Endometrial microvascular endothelial cells (primary cell): Measurements from ENCODE around the gene BBLN. TPM values are rescaled to one million over a fixed set of nuclear protein-coding genes. Genes with fewer than 3 reads are reported as not detected.
"Not testable (repeated sequence)": the region's sequence is repeated elsewhere in the genome, so short reads cannot be mapped to it uniquely, and the experiment has no call there.

ENCODE experiments used
- in situ Hi-C: cut with HindIII; loops from 2 replicates; pipeline ENCODE4 v1.10.0; 2017; ENCODE audit warnings: low sequenced_read_pairs, low pct_unique_long_range_greater_than_20kb; ENCODE audit errors: inconsistent ontology term
- total RNA-seq: library from RNA; depleted of rRNA; stranded (reverse); fragments of >200 nt; gene quantifications from one replicate; pipeline ENCODE4 v1.2.3, GENCODE V29; 2015; ENCODE audit errors: inconsistent ontology term

Gene BBLN
- total RNA-seq, 1 donor from 2014 or later: 151 TPM

DNA sequence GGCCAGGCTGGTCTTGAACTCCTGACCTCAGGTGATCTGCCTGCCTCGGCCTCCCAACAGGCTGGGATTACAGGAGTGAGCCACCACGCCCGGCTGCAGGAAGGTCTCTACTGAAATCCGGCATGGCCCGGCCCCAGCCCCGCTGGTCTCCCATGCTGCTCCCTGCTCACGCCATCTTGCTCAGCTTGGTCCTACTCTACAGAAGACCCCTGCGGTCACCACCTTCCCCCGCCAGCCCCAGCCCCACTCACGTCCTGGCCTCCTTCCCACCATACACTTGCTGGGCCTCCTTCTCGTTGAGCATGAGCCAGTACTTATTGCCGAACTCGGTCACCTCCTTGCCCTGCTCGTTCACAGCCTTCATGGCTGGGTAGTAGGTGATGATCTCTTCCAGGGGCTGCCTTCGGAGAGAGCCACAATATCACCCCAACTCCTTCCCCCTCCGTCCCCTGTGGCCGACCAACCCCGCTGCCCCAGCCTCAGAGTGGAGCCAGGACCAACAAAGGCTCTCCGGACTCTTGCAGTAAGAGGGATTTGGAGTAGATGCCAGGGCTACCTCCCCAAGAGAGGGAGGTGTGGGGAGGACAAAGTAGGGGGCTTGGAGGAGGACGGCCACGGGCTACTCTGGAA lies 36.5 kb upstream of the BBLN start:
- in situ Hi-C loops: no loop called here

DNA sequence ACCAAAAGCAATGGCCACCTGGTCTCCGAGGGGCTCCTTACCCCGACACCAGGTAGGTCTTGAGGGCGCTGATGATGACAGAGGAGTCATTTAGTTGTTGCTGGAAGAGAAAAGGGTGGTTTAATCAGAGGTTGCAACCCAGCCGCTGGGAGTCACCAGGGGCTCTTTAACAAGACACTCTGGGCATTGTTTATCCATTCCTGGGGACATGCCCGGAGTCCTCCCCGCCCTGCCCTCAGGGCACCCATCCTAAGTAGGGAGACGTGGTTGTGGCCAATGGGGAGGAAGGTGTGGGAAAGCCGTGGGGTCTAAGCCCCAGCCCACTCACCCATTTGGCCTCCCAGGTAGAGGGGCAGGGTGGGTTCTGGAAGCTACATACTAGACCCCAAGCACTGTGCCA lies 35.6 kb upstream of the BBLN start:
- in situ Hi-C loops: no loop called here

DNA sequence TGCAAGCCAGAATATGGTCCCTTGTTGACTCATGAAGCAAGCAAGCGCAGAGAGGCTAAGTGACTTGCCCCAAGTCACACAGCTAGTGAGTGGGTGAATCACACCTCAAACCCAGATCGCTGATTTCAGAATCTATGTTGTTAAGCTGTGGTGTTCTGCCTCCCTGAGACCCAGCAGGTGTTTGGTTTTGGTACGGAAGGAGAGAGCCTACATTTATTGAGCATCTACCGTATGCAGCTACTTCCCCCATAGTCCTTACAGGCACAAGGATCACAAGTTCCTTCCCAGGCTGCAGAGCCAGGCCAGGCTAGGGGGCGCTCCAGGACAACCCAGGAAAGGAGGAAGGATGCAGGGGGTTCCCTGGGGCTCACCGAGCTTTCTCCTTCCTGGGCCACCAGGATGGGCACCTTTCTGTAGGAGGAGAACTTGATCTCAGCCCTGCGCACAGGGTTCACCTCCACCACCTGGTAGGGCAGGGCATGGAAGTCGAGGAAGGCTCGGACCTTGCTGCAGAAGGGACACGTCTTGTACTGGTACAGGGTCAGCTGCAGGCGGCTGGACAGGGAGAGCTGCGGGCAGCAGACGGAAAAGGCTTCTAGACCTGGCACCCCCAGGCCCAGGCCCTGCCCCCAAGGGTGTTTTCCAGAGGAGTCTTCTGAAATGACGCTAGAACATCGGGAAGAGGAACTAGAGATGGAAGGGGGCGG lies 35.0 kb upstream of the BBLN start:
- in situ Hi-C loops: no loop called here

DNA sequence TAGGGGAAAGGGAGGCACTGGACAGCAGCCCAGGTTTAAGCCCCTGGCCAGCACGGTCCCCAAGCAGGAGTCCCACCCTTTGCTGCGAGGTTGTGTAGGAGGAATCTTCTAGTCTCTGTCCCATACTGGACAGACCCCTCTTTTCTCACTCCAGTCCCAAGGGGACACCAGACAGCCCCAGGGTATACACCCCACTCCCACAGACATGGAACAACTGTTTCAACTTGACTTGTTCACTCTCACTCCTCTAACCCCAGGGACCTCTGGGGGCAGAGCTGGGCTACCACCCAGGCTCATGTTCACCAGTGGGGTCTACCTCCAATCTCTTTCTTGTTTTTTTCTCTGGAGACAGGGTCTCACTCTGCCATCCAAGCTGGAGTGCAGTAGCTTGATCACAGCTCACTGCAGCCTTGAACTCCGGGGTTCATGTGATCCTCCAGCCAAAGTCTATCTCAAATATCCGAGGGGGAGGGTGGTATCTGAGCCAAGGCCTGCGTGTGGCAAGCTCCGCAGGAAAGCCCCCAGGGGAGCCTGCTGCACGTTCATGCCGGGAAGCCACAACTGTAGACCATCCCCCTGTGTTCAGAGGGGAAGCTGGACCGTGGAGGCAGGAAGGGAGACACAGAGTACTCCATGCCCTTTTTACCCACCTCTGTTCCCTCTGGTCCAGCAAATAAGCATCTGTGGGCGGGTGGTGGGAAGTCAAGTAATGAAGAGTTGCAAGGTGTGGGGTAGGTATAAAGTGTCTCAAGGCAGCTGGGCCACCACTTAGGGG lies 34.3 kb upstream of the BBLN start:
- in situ Hi-C loops: no loop called here

DNA sequence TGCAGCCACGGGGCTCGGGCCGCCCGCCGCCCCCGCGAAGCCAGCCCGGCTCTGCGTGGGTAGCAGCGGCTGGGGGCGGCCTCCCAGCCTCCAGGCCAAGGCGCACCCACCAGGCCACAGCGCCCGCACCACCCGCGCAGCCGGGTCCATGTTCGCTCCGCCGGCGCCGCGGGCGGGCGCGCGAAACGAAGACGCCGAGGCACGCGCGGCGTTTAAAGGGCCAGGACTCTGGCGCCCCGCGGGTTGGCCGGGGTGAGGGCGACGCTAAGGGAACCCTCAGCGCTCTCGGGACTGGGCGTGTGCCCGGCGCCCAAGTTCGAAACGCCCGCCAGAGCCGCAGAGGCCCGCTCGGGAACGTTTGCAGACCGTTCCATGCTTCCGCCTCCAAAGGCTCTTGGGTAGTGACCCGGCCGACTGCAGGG lies 32.5 kb upstream of the BBLN start, which contains the start of gene PTGES2:
PTGES2 (minus strand) TSS at position 162 of the 422 bp plus-strand sequence; CDS start at position 150, 12 bp downstream.
- in situ Hi-C loops: no loop called here

DNA sequence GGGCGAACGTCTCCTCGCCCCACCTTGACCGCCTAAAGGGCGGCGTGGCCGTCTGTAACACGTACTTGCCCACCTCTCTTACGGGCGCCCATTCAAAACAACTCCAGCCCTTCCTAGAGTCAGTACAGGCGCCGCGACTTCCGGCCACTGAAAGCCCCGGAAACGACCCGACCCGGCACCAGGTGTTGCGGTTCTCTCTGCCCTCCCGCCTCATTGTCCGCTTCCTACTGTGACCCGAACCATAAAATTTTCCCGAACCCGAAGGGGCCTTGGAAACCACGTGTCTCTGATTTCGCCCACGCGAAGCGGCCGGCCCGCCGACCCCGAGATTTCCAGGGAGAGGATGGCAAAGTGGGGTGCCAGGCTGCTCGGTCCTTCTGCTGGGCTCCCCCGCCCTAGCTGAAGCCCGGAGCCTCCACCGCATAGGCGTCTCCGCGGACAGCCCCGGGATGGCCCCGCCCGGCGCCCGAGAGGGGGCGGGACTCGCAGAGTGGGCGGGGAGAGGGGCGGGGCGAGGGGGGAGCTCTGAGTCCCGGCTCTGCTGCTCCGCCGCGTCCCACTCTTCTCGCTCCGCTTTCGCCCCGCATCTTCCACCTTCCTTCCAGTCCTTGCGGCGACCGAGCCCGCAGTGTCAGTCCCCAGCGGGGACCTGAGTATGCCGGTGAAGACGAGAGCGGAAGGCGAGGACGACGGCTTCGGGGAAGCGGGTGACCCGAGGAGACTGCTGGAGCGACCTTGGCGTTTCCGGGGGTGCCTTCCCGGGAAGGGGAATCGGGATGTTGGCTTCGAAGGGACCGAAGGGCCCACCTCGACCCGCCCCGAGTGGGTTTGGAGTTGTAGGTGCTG lies 31.9 kb upstream of the BBLN start:
- in situ Hi-C loops: no loop called here

DNA sequence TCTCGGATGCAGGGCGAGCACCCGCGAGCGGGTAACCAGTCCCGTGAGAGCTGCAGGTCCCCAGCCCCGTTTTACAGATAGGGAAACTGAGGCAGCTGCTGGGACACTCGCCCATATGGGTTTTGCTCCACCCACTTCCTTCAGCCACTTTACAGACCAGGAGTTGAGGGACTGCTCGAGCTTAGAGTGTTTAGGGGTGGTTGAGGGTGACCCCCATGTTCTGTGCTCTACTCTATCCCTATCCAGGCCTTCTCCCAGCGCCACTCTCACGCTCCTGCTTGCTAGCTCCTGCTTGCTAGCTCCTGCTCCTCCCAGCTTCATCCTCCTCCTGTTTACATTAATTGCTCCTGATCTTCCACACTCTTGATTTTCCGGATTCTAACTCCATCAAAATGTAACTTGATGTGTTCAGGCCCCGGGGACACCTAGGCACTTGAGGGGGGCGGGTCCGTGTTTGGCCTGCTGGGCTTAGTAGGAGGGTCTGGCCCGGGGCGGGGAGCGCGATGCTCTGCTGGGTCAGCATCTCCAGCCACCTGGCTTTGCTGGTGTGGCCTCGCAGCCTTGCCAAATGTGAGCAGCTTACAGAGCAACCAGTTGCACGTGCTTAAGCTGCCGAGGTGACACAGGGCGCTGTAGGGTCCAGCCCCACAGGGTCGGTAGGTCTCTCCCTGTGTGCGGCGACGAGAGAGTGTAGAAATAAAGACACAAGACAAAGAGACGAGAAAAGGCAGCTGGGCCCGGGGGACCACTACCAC lies 31.1 kb upstream of the BBLN start:
- in situ Hi-C loops: no loop called here

DNA sequence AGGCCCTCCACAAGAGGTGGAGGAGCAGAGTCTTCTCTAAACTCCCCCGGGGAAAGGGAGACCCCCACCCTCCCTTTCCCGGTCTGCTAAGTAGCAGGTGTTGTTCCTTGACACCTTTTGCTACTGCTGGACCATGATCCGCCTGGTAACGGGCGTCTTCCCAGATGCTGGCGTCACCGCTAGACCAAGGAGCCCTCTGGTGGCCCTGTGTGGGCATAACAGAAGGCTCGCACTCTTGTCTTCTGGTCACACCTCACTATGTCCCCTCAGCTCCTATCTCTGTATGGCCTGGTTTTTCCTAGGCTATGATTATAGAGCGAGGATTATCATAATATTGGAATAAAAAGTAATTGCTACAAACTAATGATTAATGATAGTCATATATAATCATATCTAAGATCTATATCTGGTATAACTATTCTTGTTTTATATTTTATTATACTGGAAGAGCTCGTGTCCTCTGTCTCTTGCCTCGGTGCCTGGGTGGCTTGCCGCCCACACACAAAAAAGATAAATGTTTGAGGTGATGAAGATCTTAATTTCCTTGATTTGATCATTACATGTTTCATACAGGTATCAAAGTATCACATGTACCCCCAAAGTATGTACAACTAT lies 30.0 kb upstream of the BBLN start:
- in situ Hi-C loops: not testable (repeated sequence)

DNA sequence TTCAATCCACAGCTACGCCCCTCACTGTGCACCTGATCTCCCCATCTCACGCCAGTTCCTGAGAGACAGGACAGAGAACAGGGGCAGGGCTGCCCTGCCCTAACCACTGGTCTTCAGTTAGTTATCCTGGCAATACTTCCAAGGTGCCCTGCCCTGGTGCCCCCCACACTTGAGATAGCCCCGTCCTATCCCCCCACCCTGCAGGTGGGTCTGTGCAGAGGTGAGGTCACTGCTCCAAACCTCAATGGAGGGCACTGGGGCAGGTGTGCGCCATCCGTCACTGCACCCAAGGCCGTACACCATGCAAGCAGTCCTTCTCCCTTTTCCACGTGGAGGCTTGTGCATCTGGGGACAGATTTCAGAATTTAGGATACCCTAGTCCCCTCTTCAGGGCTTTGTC lies 29.4 kb upstream of the BBLN start:
- in situ Hi-C loops: not testable (repeated sequence)

DNA sequence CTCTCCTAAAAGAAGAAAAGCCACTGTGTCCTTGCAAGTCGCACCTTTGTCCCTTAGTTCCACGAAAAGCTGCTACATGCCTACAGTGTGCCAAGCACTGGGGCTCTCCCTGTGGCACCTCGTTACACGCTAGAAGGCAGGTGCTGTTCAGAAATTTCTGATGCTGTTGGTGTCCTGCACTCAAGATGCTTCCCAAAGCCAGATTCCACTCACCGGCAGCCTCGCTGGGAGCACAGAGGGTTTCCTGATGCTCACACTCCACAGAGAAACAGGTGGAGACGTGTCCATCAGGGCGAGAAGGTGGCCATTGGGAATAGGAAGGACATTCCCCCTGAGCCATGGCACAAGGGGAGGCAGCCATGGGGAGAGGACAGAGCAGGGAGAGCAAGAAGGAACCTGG lies 28.7 kb upstream of the BBLN start:
- in situ Hi-C loops: not testable (repeated sequence)

DNA sequence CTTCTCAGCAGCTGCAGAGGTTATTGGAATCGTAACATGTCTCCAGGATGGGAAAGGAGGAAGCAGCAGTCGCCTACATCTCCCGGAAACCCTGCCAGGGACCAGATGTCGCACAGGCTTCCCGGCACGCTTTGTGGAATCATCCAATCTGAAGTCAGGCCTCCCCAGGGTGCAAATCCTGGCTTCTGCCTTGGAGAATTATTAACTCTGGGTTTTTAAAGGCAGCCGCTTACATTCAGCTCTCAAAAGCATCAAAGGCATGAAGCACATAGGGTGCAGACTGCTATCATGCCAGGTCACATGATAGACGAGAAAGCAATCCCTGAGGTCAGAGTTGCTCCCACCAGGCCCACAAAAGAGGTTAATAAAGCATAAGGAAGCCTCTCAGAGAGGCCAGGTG lies 27.9 kb upstream of the BBLN start:
- in situ Hi-C loops: not testable (repeated sequence)

DNA sequence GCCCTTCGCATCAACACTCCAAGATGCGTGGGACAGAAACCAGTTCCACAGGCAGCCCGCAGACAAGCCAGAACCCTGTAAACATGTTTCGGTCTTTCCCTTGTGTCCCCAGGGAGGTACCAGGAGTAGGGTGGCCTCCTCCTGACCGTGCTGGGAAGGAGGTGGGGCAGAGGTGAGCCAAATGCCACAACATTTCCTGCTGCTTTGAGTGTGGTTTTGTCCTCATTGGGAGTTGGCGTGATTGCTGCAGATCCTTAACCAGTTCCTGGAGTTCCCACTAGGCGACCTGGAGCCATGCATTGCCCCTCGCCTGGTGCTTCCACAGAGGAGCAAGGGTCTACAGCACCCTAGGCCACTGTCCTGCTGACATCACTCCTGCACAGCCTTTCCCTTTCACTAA lies 24.5 kb upstream of the BBLN start:
- in situ Hi-C loops: not testable (repeated sequence)

DNA sequence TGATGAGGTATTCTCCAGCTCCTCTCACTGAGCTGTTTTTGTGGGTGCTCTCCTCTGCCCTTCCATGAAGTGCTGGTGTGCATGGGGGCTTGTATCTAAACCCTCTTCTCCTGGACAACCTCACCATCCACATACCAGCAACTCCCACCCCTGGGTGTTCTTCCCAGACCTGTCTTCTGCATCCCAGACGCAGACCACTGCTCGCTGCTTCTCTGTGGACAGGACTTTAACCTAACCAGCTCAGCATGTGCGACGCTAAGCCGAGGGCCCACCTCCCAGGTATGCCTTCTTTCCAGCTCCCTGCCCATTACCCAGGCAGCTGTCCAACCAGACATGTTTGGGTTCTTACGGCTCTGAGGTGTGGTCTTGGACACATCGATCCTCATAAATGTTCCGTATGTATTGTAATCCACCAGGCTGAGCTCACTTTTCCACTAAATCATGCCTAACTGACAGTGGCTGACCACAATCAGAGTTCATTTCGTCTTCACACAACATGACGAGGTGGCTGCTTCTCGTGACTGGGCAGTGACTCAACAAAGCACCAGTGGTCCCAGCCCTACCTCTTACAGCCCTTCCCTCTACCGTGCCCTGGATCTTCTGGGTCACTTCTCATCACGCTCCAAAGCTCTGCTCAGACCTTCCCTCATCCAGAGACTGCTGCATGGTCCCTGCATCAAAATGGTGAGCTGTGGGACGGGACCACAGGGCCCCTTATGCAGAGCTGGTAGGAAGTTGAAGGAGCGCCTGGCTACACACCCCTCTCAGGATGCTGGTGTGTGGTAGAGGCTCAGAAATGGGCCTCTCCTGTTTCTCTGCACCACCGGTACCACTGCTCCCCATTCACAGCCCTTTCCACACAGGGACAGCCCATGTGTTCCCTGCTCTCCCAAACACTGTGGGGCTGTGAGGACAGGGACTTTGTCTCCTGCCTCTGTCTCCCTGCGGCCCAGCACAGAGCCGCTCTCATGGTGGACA lies 23.0 kb upstream of the BBLN start:
- in situ Hi-C loops: no loop called here

DNA sequence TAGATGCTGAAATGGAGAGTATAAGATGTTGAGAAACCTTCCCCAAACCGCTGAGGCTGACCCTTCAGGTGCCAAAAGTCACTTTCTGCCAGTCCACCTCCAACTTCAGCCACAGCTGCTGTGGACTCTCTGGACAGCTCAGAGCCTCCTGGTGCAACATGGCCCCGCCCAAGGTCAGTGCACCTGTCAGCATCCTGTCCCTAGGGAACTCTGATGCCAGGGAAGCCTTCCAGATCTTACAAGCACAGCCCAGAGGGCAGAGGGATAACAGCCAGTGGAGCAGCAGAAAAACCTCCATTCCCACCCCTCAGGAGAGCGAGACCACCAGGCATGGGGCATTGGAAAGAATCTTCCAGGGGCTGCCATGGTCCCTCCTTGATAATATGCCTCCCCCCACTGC lies 22.1 kb upstream of the BBLN start:
- in situ Hi-C loops: no loop called here

DNA sequence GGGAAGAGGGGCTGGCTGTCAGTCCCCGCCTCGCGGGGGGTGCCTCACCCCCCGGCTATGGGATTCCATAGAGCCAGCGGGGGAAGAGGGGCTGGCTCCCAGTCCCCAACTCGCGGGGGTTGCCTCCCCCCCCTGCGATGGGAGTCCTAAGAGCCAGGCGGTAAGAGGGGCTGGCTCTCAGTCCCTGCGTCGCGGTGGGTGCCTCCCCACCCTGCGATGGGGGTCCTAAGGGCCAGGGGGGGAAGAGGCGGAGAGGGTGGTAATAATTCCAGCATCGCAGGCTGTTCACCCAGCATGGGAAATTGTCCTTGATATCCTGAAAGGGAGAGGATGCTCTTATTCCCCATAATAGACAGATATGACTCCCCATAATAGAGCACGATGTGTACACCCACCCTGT lies 20.4 kb upstream of the BBLN start:
- in situ Hi-C loops: no loop called here

DNA sequence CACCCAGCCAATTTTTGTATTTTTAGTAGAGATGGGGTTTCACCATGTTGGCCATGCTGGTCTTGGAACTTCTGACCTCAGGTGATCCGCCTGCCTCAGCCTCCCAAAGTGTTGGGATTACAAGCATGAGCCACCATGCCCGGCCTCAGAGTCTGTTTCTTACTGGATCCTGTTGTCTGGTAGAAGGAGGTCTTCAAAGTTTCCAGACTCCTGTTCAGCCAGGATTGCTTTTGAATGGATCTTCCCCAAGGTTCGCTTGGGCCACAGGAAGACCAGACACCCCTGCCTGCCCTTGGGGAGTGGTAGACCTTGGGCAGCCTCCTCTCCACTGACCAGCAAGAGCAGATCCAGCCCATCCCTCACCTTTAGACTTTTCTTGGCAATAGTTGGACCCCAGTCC lies 18.5 kb upstream of the BBLN start:
- in situ Hi-C loops: no loop called here

DNA sequence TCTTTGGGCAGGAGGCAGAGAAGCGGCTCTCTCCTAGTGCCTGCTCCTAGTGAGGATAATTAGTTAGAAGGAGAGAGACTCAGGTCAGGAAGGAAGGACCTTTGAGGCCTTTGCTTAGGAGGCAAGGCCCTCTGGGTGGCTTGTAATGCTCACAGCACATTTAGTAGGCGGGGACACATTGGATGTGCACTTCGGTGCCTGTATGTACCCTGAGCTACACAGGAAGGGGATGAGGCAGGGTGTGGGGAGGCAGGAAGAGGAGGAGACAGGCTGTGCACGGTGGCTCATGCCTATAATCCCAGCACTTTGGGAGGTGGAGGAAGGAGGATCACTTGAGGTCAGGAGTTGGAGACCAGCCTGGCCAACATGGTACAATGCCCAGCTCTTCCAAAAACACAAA lies 18.0 kb upstream of the BBLN start:
- in situ Hi-C loops: no loop called here
